ENCODE data around the gene AIMP1. TPM values are rescaled to one million over a fixed set of nuclear protein-coding genes. Genes with fewer than 3 reads are reported as not detected.

Gene AIMP1
- 55.6 and 56.5 TPM in 2 replicates for total RNA-seq (2014; rRNA removed; shearing (Covaris generic))

DNA sequence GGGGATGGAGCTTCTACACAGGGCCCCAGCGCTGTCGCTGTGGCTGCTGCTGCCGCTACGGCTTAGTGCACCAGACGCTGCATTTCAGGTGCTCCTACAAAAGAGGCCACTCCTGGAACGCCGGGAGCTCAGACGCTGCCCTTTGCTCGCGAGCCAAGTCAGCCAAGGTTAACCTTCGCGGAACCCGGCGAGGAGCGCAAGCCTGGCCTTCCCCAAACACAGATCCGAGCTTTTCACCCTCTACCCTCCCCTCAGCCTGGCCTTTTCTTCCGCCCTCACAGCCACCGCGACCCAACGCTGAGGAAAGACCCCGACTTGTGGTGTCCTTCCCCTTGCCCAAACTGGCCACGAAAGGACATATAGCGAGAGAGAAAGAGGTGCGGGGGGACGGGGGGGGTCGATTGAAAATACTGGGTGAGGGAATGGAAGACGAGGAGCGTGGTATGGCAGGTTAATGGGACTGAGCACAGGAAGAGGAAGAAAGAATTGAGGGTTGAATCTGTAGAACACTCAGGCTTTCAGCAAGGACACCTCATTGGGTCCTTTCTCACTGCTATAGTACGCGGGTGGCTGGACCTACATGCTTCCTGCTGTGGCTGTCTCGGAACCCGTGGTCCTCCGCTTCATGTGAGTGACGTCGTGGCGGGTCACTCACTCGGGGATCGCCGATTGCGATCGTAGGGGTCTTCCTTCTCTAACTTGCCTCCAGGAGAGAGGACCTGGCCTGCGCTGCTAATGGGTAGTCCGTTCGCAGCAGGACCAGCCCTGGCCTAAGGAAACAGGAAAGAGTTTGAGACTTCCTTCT, at the start of gene AIMP1, which contains the start of gene TBCK:
Gene AIMP1 (plus strand): TSS at position 583 of the 805 bp plus-strand sequence. CDS start 8,460 bp downstream, outside the sequence.
Gene TBCK (minus strand): TSS at position 242 of the 805 bp plus-strand sequence. CDS start 7,249 bp downstream, outside the sequence.
- DNase-seq (ENCODE audit: low spot score), result peak; percentile 83

DNA sequence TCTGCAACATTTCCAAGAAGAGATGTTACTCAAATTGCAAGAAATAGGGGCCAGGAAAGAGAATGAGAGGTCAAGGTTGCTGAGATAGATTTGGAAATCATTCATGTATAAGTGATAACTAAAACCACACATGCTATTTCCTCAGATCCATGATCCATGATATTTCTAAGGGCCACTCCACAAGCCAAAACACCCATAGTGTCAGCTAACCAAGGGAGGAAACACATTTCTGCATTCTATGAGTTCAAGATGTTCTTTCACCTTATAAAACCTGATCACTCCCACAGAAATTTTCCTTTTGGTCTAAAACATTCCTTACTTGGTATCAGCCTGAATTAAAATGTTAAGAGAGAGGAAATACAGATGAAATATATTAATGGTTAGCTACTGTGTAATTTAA, 47.6 kb upstream of the AIMP1 start:
- no peak for DNase-seq (ENCODE audit: low spot score)

DNA sequence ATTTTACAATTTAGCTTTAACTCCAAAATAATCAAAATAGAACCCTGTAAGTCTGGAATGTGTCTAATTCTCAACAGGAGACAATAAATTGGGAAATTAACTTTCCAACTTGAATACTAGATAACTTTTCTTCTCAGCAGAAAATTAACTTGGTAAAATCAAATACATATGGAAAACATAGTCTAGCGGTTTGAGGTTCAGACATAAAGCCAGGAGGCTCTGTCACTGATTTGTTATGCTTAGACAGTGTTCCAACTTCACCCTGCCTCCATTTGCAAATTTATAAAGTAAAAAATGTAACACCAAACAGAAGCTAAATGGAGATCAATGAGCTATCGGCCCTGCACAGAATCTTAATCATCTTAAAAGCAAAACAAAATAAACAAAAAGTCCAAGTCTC, 46.6 kb upstream of the AIMP1 start:
- no peak for DNase-seq (ENCODE audit: low spot score)

DNA sequence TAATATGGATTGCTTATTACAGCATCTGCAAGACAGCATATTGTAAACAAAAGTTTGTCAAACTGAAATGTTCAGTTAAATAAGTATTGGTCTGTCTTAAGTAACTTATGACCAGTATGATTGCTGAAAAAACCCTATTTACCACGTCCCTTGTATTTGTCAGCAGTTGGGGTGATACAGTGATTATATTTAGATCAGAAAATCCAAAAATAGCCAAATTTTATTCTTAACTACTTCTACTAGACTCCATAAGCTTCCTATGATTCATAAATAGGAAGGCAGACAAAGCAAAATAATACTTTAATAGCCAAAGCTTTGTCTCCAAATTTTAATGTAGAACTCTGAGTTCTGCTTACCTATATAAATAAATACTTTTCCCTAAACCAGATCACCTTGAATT, 45.6 kb upstream of the AIMP1 start:
- DNase-seq (ENCODE audit: low spot score), result no peak

DNA sequence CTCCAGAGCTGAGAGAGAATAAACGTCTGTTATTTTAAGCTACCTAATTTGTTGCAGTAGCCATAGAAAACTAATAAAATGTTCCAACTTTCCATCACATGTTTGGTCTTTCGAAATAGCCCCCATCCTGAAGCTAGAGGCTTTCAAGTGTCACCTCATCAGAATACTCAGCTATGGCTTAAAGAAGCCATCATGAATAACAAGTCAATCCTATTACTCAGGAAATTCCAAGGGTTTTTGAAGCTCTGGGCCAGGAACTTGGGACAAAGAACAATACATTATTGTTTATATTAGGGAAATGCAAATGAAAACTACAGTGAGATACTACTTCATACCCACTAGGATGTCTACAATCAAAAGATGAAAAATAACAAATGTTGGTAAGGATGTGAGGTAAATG, 42.5 kb upstream of the AIMP1 start:
- no peak for DNase-seq (ENCODE audit: low spot score)

DNA sequence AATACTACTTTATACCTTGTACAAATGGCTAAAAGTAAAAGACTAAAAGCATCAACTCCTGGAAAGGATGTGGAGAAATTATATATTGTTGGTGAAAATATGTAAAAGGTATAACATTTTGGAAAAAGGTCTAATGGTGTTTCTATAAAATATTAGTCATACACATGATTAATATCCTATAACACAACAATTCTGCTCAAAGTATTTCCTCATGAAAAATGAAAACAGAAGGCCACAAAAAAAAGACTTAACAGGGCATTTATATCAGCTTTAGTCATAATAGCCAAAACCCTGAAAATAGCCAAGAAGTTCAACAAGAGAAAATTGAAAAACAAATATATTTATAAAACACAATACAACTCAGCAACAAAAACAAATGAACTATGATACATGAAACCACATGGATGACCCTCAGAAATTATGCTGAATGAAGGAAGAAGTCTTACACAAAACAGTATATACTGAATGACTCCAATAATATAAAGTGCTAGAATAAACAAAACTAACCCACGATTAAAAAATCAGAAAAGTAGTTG, 39.1 kb upstream of the AIMP1 start:
- DNase-seq (ENCODE audit: low spot score), result no peak

DNA sequence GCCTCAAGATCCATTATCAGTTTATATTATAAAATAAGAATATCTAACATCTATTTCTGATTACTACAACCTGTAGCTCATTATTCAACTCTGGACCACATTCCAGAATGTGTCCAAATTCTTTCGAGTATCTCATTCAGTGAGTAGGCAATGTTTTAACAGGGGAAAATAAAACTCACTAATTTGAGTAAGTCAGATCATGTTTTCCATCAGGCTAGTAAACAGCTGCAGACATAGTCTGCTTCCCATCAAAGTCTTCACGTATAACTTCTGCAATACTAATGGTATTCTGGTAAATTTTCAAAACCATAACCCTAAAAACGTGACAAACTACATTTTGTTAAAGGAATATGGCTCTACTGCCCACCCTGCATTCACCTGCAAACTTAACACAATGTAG, 32.1 kb upstream of the AIMP1 start:
- no peak for DNase-seq (ENCODE audit: low spot score)

DNA sequence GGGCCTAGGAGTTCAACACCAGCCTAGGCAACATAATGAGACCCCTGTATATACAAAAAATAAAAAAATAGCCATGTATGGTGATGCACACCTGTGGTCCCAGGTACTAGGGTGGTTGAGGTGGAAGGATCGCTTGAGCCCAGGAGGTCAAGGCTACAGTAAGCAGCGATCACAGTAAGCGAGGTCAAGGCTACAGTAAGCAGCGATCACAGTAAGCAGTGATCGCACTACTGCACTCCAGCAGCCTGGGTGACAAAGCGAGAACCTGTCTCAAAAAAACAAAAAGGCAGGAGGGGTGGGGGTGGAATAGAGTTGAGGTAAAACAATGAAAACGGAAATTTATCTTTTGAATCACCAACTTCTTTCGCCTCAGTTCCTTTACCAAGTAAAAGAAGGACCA, 29.7 kb upstream of the AIMP1 start:
- no peak for DNase-seq (ENCODE audit: low spot score)

DNA sequence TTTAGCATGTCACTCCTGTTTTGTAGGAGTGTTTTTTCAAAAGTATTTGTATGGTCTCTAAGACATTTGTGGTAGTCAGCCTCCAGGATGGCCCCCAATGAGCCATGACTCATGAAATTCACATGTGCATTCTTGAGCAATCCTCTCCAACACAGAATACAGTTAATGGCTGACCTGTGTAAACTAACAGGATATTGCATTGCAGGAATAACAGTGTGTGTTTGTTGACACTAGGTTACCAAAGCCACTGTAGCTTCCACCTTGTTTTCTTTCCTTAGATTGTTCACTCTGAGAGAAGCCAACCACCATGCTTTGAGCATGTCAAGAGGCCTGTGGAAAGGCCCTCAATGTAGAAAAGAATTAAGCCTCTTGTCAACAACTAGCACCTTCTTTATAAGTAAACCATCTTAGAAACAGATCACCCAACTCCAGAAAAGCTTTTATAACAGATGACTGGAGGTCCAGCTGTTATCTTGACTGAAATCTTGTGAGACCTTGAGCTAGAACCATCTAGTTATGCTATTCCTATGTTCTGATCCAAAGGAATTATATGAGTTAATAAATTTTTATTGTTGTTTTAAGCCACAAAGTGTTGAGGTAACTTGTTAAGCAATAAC, 28.9 kb upstream of the AIMP1 start:
- peak; percentile 4 for DNase-seq (ENCODE audit: low spot score)

DNA sequence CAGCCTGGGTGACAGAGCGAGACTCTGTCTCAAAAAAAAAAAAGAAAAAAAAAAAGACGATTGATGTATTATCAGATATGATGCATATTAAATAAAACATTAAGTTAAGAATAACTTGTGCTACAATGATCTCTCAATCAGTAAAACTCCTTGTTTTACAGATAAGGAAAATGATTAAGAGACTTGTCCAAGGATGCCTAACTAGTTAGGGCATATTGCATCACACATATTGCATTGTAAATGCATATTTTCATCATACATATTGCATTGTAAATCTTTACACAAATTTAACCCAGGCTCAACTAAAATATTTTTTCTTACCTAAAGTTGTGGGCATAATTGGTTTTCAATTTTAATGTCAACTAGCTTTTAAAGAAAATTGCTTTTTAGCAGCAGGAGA, 26.6 kb upstream of the AIMP1 start:
- DNase-seq (ENCODE audit: low spot score), result no peak

DNA sequence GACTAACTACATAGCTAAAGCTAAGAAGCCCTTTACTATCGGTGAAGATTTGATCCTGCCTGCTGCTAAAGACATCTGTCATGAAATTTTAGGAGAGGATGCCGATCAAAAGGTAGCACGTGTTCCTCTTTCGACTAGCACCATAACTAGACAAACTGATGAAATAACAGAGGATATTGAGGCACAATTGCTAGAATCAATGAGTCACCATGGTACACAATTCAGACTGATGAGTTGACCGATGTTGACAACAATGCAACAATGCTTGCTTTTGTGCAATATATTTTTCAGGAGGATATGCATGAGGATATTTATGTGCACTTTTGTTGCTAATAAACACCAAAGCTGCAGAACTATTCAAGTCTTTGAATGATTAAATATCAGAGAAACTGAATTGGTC, 24.7 kb upstream of the AIMP1 start:
- no peak for DNase-seq (ENCODE audit: low spot score)

DNA sequence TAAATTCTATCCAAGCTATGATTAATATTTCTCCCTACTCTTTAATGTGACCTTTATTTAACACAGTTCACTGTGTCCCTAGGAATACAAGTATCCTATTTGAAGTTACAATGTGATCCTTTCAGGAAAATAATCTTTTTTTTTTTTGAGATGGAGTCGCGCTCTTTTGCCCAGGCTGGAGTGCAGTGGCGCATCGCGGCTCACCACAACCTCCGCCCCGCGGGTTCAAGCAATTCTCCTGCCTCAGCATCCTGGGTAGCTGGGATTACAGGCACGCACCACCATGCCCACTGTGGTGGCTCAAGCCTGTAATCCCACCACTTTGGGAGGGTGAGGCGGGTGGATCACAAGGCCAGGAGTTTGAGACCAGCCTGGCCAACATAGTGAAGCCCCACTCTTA, 22.3 kb upstream of the AIMP1 start:
- DNase-seq (ENCODE audit: low spot score), result no peak

DNA sequence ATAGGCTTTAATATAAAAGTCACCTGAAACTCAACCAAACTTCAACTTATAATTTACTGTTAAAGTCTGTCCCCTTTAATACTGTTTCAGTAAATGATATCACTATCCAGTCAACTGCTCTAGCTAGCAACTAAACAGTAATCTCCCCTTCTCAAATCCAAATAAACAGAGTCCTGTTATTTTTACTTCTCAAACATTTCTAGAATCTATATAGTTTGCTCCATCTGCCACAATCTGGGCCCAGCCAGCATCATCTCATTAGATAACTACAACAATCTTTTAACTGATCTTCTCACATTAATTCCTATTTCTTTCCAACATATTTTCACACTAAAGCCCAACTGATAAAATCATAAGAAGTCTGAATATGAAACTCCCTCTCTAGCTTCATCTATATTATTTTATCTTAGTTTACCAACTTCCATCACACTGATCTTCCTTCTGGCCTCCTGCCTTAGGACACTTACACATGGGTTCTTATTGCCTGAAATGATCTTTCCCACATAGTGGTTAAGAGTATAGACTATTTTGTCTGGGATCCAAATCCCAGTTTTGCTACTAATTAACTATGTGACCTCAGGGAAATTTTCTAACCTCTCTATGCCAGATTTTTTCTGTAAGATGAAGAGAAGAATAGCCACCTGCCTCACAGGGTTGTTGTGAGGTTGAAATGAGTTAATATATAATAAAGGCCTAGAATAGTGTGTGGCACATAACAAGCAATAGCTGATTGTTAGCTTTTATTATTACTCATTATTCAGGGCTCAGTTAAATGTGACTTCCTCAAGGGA, 18.9 kb upstream of the AIMP1 start:
- DNase-seq (ENCODE audit: low spot score), result no peak

DNA sequence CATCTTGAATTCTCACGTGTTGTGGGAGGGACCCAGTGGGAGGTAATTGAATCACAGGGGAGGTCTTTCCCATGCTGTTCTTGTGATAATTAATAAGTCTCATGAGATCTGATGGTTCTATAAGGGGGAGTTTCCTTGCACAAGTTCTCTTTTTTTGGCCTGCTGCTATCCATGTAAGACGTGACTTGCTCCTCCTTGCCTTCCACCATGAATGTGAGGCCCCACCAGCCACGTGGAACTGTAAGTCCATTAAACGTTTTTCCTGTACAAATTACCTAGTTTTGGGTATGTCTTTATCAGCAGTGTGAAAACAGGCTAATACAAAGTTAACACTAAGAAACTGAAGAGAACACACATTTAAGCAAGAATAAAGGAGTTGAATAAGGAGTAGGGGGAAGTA, 16.4 kb upstream of the AIMP1 start:
- no peak for DNase-seq (ENCODE audit: low spot score)

DNA sequence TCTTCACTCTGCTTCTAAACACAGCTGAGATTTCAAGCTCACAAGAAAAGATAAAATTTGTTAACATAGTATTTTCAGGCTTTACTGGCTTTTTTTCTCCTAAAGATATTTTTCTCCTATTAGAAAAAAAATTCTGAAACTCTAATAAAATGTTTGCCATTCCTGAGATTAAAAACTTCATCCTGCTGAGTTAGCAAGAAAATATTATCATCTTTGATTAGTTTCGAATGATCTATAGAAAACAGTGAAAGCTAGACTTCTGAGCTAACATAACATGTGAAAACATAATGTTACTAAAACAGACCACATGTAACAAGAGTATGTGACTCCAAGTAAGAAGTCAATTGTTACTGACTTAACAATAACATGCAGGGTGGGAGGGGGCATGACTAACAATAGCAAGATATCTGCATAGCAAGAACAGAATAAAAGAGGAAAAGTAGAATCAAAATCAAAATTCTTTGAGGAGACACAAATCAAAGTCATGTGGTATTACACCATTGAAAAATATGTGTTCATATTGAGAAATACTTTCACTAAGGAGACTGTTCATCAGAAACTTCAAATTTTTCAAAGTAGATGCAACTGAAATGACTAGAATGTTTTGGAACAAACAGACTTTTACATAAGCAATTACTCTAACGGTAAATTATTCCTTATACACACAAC, 14.8 kb upstream of the AIMP1 start:
- no peak for DNase-seq (ENCODE audit: low spot score)

DNA sequence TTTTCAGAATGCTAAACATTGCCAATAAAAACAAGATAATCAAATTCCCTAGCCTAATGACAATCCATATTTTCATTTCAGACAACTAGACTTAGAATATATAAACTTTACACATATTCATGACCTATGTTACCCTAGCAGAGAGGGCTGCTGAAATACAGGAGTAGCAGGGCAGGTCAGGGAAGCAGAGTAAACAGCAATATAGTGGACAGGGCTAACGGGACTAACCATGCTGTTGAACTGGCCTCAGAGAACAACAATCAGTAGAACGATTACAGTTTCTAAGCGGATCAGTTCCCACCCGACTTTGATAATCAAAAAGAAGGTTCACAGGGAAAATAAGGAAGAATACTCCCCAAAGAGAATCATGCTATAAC, 14.3 kb upstream of the AIMP1 start:
- no peak for DNase-seq (ENCODE audit: low spot score)

DNA sequence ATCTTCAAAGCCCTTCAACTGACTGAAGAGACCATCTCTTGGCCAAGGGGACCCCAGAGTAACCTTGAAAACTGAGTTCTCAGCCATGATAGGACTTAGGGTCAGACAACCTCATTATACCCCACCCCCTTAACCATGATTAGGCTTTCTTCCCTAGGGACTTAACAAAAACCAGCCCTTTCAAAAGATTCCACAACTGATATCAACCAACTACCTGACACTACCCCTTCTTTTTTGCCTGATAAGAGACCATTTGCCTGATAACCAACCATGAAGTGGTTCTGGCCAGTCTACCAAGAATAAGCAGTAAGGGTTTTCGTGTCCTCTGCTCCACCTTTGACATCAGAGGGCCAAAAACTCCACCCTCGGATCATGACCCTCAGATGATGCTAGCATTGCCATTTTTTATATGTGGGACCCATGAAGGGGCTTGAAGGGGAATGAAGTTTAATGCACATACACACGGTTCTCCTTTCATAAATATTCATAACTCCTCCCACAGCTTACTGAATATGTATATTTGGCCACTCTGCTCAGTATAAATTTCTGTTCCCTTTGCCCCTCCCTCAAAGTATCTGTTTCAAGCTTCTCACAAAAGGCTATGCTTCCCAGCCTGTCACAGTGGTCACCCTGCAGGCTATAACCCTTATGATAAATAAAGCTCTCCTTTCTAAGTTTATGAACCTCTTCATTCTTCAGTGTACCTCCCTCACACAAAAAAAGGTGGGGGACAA, 12.6 kb upstream of the AIMP1 start:
- DNase-seq (ENCODE audit: low spot score), result no peak

DNA sequence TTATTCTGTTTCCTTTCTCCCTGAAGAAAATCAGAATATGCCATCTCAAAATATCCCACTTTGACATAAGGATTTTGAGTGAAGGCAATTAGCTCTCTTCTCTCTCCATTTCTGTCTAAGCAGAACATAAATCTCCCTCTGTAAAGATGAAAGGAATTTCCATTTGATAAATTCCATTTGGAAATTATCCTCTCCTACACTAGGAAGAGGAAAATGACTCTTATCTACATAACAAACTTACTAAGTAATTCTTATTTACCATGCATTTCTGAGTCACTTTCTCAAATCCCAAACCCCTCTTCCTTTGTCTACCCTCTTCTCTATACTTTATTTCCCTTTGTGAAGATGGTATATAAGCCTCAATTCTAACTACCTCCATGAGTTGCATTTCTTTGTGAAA, 11.7 kb upstream of the AIMP1 start:
- DNase-seq (ENCODE audit: low spot score), result no peak

DNA sequence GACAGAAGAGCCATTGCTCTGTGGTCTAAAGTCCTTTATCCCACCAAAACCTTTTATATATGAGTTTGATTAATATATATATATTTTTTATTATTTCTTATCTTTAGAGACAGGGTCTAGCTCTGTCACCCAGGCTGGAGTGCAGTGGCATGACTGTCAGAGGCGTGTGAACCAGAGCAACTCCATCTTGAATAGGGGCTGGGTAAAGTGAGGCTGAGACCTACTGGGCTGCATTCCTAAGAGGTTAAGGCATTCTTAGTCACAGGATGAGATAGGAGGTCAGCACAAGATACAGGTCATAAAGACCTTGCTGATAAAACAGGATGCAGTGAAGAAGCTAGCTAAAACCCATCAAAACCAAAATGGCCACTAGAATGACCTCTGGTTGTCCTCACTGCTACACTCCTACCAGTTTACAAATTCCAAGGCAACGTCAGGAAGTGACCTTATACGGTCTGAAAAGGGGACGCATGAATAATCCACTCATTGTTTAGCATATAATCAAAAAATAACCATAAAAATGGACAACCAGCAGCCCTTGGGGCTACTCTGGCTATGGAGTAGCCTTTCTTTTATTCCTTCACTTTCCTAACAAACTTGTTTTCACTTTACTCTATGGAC, 10.8 kb upstream of the AIMP1 start:
- DNase-seq (ENCODE audit: low spot score), result no peak

DNA sequence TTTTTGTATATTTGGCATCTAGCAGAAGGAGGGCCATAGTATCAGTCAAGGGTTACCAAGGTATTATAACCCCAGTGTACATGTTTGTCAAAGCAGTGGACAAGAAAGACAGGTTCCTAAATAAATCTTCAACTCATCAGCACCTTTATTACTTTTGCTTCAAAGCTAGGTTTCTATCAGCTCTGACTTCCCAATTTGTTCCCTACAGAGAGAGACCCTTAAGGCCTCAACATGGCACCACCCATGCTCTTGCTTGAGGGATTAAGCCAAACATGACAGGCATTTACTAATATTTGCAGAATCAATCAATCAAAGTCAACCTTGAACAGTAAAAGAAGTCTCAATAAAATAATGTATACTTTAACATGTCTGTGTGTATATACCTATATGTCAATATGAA, 9.8 kb upstream of the AIMP1 start:
- no peak for DNase-seq (ENCODE audit: low spot score)

DNA sequence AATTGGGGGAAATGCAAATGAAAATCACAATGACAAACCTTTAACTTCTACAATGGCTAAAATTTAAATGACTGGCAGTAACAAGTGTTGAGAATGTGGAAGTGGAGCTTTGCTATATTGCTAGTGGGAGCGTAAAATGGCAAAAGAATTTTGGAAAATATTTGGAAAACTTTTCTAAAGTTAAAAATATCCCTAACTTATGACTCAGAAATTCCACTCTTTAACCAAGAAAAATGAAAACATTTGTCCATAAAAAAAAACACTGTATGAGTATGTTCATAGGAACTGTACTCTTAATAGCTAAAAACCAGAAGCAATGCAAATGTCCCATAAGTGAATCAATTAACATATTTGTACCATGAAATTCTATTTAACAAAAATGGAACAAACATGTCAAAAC, 4.0 kb upstream of the AIMP1 start:
- no peak for DNase-seq (ENCODE audit: low spot score)
